Activated T-cell treated with anti-CD3 and anti-CD28 coated beads, Interleukin-2, amount 50 U/mL, for 1 hour (primary cell): ENCODE results near the gene CNTN5.
"Not testable (repeated sequence)": the region's sequence is repeated elsewhere in the genome, so short reads cannot be mapped to it uniquely, and the experiment has no call there.

Source experiments
- DNase-seq: peaks from one replicate; pipeline ENCODE4 v3.0.0-alpha.2; 2020

CNTN5 gene

DNA sequence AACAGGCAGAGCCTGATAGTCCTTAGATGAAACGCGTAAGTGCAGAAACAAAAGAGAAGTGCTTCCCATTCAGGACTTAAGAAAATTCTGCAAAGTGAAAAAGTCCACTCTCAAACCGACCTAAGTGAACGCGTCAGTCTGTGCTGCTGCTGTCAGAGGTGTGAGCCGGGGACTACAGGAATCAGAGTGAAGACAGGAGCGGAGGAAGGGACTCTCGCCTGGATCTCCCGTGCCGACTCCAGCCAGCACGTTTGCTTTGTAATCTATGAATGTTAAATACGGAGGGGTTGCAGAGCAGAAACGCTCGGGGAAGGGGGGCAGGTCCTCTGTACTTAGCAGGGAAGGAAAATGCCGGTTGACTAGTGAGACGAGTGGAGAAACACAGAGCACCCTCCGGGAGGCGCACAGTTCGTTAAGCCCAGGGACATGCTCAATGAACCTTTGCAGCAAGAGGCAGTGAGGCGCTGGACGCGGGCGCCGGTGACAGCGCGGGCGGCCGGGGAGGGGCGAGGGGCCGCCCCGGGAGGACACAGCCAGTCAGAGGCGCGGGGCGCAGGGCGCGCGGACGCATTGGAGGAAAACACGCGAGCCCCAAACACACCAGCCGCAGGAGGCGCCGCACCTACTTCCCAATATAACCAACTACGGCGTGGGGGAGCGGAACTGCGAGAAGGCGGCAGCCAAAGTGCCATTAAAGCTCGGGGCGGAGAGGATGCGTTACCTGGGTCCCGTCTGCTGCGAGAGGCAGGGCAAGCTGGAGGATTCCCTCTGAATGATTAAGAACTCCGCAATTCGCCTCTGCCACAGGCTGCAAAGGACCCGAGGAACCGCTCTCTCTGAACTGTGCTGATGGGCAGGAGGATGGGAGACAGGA is at the start of gene CNTN5:
Gene CNTN5, plus strand, starts transcription at position 598 of the 874 bp plus-strand sequence.
- peak; percentile 17 for DNase-seq

DNA sequence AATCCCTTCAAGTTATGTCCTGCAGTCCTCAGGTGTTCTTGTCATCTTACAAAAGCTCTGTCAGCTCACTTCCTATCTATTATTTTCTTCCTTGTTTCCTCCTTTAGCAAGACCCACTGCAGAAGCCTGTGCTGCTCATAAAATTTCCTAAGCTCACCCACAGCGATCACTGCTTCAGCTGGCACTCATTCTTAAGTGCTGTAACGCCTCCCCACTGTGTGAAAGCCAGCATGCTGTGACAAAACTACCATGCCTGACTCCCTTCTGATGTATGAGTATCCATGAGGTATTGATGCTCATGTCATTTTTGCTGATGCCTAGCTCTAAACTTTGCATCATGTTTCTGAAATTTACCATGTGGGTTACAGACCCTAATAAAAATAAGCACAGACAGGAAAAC is 41.5 kb upstream of the CNTN5 start:
- DNase-seq = no peak

DNA sequence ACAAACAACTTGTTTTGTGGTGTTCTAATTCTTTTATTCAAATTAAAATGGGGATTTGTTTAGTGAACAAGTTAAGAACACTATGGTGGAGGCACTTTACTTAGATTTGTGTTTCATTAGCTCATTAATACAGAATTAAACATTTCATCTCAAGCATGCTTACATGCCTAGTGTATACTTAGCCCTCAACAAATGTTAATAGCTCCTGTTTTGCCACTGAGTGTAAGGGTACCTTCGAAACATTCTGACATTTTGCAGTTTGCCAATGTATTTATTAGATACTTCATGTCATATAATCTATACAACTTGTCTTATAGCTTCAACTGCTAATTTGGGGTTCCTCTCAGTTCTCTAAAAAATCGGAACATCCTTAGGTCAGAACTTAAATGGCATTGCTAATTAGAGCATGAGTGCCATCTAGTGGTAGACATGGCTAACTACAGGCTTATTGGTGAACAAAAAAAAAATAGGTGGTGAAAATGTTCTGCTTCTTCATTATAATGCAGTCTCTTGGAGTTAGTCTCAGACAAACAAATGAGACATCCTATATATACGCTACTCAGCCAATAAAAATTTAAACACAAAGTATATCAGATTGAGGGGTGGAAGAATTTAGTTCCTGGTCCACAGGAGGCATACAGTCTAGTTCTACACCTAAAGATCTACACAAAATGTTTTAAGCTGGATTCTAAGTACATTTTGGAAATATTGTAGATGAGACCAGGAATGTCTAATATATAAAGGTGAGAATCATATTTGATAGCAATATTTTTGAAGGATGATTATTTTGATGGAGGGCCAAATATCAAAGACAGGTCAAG is 4.9 kb upstream of the CNTN5 start:
- DNase-seq = no peak

DNA sequence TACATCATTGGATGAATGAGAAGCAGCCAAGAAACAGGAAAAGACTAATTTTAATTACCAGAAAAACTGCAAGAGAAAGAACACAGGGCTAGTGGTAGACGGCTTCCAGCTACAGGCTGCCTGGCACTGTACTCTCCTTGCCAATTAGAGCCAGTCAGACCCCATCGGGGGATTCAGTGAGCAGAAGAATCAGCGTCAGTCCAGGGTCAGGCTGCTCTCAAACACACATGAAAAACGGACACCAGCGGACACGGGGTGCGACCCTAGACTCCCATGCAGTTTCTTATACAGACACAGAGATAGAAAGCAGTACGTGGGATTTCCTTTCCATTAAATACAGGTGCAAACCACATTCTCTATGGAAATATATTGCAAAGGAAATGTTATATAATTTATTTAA is 1.1 kb upstream of the CNTN5 start:
- DNase-seq = no peak

DNA sequence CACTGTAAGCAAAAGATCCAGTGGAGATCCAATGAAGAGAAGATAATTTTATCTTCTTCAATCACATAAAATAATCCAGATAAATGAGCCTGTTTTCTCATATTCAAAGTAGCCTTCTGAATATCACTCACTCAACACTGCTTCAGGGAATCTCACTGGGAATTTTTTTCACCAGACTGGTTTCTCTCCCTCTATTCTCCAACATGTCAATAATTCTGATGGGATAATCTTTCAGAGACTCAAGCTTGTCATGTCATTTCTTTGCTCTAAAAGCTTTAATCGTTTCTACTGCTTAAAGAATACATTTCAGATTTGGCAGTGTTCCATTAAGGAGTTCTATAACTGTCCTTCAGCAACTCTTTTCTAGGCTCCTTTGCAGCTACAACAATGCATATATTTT is 16.3 kb downstream of the CNTN5 start:
- no peak for DNase-seq

DNA sequence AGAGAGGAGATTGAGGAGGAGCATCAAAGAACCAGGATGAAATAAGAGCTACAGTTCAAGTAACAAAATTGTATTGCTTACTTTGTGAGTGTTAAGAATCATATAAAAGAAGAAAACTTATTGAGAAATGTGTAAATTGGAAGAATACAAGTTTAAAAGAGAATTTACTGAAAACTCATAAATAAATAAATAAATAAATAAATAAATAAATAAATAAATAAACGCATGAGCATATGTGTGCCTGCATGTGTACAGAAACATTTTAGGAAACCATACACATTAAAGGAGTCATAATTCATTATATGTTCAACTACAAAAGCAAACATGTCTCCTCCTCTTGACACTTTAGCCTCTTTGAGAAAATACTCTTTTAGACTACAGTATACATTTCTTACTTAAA is 42.6 kb downstream of the CNTN5 start:
- no peak for DNase-seq

DNA sequence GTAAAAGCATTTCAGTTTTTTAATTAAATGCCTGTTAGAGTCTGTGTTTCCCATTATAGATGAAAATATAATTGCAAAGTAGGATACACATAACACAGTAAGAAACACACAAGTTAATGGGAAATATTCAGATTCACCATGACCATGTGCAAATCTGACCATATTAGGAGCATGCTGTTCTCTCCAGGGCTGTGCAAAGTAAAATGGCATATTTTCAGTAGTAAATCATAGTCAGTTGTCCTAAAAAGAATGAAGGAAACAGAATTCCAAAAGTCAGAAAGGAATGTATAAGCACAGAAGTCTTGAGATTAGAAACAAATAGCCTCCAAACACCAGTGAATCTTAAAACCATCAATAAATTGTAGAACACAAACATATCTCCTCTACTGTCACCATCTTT is 44.4 kb downstream of the CNTN5 start:
- no peak for DNase-seq

DNA sequence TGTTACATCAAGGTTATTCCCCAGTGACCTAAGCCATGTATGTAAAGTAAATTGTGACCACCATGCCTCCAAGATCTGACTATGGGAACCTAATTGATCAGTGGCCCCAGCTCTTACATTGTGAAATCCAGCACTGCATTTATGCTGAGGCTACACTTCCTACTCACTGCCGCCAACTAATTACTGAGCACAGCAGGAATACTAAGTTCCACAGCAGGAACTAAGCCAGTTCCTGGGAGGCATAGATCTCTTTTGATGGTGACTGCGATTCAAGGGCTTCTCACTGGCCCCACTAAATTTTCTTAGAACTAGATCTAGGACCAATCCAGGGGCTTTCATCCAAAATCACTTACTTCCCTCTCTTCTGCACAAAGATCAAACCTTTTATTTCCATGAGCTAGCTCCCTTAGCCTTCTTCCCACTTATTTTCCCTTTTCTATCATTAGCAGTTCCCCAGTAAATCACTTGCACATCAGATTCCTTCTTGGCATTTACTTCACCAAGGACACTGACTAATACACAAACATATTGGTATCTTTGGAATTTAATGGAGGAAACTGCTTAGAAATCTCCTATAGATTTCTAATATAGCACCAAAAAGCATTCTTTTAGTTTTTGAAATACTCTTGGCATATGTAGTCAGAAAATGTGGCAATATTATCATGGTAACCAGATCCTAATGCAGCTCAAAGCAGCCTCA is 46.0 kb downstream of the CNTN5 start:
- DNase-seq = no peak

DNA sequence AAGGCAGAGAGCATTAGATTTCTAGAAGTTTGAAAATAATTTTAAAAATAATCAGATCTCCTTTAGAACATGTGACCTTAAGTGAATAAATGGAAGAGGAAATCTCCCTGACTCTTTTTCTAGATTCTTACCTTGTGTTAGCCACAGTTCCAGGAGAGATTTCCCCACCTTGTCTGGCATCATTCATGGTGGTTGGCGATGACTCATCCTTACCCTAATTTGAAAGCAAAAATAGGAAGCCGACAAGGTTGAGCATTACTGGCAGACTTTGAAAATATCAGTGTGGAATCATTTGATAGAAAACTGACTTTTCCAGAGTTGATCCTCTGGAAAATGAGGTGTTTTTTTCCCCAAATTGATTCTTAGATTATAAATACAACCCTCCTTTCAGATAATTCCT is 48.1 kb downstream of the CNTN5 start:
- DNase-seq = no peak

DNA sequence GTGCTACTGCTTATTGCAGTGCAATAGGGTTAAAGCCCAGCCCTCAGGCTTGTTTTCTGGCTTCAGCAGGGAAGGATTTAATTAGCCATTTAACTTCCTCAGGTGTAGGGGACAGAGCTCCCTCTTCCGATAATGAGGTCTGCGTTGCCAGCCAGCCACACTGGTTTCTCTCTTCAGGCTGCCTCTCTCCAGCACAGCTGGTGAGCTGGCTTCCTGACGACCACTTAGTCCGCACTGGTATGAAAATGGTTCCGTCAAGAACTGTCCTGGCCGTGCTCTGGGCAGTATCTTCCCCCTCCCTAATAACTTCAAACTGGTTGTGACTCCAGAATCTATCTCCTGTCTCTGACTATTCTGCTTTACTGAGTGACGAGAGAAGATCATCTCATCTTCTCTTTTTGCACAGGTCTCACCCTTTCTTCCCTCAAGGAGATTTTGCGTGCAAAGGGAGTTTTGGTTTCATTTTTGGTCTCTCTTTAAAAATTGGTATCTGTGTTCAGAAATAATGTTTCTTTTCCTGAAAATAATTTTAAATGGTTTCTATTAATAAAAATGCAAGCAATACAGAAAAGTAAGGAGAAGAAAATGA is 49.2 kb downstream of the CNTN5 start:
- DNase-seq = no peak

DNA sequence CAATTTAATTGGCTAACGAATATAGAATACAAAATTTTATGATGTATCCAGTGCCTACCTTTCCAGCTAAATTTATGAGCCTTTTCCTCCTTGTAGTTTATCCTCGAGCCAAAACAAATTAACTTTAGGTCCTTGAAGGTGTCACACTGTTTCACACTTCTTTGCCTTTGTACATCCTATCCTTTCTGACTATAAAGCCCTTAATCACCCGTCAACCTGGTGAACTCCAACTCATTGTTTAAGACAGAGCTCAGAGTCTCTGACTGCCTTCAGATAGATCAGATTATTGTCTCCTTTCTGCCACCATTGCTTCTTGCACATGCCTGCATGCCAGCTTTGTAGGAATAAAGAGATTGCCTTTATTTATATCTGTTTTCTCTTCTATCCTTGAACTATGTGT is 58.8 kb downstream of the CNTN5 start:
- DNase-seq = no peak

DNA sequence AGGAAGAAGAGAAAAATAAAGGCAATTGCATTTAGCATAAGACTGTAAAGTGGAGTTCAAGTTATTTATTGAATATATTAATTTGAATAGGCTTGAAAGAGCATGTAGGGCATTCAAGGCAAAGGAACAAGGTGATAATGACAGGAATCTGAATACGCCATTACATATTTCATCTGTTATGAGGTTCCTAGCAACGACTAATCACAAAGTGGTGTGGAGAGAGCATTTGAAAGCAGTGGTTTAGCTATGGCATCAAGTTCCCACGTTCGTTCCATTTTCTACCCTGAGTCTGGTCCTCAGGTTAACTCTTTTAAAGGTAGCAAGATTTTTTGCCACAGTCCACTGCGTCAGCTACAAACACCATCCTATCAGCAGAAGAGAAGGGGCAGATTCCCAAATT is 59.4 kb downstream of the CNTN5 start:
- DNase-seq = no peak

DNA sequence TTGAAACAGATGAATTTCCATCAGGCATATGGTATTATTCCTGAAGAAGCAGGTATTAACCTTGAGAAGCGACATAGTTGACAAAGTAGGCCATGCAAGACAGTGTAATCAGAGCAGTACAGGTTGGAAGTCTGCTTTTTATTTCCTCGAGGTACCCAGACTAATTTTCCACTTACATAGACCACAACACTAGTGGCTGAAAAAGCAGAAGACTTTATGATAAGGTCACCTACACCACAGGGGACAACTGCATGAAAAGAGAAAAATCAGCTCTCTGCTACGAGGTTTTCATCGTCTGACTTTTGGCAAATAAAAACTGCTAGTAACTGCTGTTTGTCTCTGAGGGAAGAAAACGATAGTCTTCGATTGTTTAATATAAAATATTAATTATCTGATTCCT is 77.5 kb downstream of the CNTN5 start:
- no peak for DNase-seq

DNA sequence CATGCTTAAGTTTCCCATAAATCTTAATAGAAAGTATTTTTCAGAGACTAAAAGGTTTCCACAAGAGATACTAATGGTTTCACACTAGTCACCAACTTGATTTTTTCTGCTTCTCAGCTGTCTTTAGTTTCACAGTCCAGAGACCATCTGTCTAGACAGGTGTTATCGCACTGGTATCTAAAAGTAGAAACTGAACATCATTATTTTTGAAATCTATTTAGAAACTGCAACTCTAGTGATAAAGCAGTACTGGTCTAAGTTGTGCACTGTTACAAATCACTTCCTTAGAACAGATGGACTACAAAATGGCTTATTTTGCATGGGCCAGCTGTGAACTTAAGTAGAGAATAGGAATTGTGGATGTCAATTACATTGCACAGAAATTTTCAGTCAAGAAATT is 78.0 kb downstream of the CNTN5 start:
- DNase-seq = no peak

DNA sequence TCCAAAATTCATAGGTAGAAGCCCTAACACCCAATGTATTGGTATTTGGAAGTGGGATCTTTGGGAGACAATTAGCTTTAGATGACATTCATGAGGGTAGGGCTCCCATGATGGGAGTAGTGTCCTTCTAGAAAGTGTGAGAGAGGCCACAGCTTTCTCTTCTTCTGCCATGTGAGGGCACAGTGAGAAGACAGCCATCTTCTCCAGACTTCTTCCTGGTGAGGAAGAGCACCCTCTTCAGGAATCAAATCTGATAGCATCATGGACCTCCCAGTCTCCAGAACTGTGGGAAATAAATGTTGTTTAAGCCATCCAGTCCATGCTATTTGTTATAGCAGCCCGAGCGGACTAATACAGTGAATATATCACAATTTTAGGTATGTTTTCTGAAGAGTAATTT is 96.9 kb downstream of the CNTN5 start:
- no peak for DNase-seq

DNA sequence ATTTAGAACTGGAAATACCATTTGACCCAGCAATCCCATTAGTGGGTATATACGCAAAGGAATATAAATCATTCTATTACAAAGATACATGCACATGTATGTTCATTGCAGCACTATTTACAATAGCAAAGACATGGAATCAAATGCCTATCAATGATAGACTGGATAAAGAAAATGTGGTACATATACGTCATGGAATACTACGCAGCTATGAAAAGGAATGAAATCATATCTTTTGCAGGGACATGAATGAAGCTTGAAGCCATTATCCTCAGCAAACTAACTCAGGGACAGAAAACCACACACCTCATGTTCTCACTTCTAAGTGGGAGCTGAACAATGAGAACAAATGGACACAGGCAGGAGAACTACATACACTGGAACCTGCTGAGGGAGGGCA is 113.1 kb downstream of the CNTN5 start:
- not testable (repeated sequence) for DNase-seq

DNA sequence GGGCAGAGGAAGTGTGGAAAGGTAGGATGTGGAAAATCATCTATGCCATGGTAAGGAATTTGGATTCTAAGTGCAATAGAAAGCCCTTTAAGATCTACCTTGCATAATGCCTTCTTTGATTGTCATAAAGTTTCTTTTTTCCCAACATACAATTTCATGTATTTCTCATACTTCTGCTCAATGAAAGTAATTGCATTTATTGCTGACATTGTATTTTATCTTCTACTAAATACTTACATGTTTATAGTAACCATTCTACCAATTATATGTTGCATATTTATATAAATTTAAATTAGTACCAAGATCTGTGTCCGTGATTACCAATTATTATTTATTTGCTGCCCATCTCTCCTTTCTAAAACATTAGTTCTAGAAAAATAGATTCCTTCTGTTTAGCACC is 114.8 kb downstream of the CNTN5 start:
- DNase-seq = no peak

DNA sequence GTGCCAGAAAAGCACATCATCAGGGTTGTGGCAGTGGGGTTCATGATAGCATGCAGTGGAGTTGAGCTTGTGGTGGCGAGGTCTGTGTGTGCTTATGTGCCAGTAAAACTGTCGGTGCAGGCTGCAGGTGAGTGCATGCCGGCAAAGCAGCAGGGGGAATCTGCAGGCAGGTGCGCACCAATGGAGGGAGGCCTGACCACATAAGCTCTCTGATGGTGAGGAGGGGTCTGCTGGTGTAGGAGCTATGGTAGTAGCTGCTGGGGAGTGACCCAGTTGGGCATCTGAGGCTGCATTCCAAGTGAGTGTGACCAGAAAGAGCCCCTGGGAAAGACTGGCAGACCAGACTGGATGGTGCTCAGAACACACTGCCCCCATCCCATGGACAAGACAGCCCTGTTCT is 121.5 kb downstream of the CNTN5 start:
- DNase-seq = no peak

DNA sequence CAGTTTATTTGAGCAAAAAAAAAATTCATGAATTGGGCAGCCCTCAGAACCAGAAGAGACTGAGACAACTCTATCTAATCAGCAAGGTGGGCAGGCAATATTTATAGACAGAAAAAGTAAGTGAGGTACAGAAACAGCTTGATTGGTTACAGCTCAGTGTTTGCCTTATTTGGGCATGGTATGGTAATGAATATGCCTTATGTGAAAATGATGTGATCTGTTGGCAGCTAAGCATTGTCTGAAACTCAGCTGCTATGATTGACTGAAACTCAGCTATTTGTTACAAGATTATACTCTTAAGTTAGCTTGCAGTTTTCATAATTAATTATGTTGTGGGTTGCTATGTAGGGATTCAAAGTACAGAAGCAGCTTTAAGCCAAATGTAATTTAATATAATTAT is 127.6 kb downstream of the CNTN5 start:
- DNase-seq = no peak

DNA sequence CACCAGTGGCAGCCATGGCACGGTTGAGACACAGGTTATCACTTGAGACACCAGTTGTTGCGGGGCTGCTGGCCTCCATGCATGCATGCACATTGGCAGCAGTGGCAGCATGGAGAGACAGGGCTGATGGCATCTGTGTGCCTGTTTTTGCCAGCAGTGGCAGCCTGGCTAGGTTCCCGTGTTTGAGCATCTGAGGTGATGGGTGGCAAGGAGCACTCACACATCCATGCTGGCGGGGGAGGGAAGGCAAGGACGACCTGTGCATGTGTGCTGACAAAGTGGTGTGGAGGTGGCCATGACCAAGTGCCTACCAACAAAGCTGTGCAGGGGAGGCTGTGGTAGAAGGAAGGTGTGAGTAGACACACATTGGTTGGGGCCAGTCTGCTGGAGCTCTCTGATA is 133.5 kb downstream of the CNTN5 start:
- DNase-seq = no peak

DNA sequence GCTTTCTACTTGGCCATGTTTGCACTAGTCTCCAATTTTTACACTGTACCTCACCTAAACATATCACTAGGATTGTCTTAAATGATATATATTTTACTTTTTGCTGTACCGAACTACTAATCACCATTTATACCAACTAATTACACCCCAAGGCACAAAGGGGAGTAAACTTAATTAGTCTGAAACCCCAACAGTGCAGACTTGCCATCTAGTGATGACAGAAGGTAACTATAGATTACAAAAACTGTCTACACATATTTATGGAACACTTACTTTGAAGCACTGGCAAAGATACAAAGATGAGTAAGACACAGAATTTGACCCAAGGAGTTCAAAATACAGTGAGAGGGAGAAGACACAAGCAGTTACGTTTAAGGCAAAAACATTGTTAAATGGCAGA is 139.7 kb downstream of the CNTN5 start:
- DNase-seq = no peak

DNA sequence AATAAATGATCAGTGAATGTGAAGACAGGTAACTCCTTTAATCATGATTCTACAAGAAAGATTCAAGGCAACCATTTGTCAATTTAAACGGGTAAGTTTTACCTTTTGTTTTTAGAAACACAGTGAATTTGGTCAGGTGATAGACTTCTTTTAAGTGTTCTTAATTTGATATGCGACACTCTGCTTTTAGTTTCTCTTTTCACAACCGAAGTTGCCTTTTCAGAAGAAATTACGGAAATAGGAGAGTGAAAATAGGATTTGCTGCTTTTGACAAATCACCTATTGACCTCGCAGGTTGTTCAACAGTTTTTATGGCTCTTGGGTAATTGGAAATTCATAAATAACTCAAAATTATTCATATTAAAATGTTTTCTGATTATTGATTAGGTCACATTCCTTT is 142.1 kb downstream of the CNTN5 start:
- DNase-seq = no peak

DNA sequence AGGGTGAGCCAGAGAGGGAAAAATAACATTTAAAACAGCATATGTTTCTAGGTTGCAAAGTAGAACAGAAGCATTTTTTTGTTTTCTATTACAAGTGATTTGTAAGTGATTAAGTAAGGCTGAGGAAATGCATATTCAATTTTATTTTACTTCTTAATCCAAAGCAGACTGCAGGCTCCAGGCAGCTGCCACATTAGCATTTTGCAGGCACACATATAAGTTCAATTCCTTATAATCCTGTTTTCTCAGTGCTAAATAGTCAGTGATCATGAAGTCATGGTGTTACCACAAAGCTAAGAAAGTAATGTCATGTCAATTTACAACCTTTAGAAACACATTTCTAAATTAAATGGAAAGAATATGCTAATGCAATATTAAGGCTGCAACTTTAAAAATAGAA is 149.8 kb downstream of the CNTN5 start:
- no peak for DNase-seq
